Measurements from ENCODE around the gene FARS2.
"Not testable (repeated sequence)": the region's sequence is repeated elsewhere in the genome, so short reads cannot be mapped to it uniquely, and the experiment has no call there.

The FARS2 gene

DNA sequence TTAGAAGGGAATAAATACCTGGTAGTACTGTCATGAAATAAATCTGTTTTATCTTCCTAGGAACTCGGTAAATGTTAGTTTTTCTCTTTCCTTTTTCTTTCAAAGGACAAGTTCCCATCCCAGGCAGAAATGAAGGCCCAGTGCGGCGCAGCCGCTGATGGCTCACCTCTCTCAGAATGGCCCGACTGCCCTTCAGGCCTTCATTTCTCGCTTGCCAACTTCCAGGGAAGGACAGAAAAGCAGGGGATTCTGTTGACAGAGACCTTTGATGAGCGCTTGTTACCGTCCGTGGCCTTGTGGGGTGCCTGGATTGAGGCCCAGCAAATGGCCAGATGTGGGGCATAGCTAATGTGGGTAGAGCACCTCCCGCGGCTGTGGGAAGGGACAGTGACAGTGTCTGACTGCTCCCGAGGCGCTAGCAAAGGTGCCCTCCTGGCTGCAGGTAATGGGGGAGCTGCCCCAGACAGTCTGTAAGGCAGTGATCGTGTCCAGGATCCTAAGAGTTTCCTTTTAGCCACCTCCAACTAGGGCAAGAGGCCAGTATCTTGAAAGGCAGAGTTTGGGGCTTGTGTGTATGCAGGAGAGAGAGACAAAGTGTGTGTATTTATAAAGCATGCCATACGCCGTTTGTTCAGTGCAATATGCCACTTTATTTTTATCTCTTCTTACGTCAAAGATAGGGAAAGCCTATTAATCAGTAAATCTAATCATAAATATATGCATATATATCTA is 391.3 kb downstream of the FARS2 start:
- DNase-seq, result no peak

DNA sequence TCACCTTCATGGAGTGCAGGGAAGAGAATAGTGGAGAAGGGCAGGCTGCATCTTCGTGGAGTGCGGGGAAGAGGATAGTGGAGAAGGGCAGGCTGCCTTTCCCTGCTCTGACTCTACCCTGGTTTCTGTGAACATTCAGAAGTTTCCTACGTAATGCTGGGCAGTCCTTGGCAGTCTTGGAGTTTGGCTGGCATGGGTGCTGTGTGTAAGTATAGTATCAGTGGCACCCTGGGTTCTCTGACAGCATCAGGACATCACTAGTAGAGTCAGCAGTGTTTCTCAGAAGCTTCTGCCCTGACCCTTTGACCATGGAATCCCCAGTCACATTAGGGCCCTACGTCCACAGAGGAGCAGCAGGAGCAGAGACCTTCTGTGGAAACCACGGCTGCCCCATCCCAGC is 392.5 kb downstream of the FARS2 start:
- no peak for DNase-seq

DNA sequence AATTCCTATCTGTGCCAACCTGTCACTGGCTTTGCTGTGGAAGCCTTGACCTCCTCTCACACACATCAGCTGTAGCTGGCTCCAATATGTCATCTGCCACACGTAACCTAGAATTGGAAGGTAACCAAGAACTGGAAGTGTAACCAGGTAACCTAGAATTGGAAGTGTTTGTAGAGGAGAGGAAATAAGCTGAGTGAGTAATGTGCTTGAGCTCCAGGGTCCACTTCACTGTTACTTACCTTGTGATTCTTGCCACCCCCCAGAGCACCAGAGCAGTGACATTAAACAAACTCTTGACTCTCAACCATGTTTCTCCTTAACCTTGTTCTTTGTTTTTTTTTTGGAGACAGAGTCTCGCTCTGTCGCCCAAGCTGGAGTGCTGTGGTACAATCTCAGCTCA is 394.9 kb downstream of the FARS2 start:
- DNase-seq, result no peak

DNA sequence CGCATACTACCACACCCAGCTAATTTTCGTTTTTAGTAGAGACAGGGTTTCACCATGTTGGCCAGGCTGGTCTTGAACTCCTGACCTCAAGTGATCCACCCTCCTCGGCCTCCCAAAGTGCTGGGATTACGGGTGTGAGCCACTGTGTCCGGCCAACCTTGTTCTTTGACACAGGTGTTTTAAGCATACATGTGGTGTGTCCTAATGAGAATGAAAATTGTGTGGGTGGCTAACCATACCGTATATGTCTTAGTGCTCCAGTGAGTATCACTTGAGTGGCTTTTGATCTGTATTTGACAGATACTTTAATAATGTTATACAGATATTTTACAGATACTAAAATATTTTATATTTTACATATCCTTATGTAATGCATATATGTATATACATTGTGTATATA is 395.4 kb downstream of the FARS2 start:
- not testable (repeated sequence) for DNase-seq

DNA sequence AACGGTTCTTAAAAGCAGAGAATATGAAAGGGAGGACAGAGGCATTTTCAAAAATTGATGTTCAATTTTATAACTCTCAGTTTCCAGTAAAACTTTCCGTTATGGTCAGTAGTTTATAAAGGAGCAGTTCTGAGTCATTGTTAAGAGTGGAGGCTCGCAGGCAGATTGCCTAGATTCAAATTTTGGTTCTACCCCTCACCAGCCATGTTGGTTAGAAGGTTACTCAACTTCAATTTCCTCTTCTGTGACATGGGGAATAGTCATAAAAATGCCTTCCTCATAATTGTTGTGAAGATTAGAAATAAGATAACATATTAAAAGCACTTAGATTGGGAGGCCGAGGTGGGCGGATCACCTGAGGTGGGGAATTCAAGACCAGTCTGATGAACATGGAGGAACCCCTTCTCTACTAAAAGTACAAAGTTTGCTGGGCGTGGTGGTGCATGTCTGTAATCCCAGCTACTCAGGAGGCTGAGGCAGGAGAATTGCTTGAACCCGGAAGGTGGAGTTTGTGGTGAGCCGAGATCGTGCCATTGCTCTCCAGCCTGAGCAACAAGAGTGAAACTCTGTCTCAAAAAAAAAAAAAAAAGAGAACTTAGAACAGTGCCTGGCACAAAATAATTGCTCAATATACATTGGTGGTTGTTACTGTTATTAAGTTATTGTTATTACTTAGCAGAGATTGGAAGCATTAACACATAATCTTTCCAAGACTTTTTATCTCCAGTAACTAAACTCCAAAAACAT is 396.5 kb downstream of the FARS2 start:
- no peak for DNase-seq

DNA sequence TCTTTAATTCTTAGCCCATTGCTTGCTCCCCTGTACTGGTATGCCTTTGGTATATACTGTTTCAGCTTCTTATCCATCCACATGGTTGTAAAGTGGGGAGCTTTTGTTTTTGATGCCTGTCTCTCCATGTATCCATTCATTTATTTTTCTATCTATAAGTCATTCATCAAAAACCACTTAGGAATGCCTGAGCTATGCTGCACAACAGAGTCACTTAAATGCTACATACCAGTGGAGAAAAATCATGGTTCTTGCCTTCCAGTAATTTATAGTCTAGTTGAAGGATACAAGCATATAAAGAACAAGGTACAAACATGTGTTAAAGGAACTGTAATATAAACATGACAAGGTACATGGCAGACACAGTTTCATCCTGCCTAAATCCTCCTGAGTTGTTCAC is 398.2 kb downstream of the FARS2 start:
- no peak for DNase-seq

DNA sequence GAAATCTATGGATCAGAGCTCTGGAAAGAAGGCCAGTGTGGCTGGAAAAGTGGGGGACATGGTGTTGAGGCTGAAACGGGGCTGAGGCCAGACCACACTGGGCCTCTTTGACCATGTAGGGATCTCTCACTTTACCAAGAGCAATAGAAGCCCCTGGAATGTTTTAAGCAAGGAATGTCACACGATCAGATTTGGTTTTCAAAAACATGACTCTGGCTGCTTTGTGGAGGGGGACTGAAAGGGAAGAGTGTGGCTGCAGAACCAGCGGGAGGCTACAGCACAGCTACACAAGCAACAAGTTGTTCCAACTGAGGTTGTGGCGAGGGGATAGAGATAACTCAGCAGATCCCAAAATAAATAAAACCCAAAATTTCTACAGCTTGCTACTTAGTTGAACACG is 399.5 kb downstream of the FARS2 start:
- DNase-seq, result no peak

DNA sequence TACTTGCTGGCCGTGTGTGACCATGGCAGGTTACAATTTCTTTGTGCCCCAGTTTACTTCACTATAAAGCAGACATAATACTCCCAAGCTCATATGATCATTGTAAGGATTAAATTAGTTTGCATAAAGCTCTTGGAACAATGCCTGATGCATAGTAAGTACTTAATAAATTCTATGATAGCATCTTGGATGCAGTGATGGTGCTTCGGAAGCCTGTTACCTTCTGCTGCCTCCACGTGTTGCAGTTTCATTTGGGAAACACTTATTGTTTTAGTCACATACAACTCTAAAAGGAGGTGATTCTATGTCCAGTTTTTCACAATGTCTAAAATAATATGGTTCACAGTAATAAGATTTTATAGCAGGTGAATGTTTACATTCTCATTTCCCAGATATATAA is 401.5 kb downstream of the FARS2 start:
- DNase-seq, result no peak

DNA sequence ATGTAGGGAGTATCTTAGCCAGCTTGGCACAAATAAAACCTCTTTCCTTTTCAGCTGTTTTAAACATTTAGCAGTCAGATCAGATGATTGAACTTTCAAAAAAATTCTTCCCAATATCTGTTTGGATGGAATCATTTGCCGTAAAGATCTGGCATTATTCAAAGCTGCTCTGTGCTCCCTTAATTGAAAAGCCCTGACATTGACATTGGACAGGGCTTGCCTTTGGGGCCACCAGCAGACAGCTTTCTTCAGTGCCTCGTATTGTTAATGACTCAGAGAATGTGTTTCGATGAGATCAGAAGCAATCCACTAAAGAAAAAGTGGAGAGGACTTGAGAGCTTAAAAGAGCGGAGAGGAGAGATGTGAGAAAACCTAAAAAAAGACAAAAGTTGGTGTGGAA is 401.9 kb downstream of the FARS2 start:
- DNase-seq, result no peak

DNA sequence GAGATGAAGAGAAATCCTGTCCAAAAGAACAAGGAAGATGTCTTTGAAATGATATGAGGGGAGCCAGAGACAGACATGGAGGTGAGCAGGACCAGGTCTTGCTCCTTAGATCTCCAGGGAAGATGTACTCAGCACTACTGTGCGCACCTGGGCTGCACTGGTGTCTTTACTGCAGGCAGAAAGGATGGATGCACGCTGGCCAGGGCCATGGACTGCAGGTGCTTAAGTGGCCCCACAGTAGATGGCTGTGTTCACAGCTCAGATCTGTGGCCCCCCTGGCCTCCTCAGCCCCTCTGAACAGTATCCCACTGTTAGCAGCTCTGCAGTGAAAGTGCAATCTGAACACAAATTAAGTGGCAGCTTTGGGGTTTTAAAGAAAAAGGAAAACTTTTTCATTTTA is 402.4 kb downstream of the FARS2 start:
- DNase-seq, result no peak

DNA sequence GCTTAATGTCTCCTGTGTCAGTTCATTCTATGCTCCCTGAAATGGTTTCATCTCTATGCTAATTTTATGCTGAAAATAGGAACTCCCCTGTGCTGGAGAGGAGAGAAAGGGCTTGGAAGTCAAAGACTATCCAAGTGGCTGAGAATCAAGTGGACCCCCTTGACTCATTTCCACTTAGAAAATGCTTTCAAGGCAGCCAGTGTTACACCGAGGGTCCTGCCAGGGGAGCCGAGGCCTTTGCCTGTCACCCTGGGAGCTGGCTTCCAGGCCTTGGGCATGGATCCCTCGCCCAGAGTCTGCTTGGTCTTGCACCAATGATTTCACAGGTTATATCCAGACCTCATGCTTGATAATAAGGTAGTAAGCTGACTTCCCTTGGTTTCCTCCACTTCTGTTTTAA is 402.8 kb downstream of the FARS2 start:
- no peak for DNase-seq

DNA sequence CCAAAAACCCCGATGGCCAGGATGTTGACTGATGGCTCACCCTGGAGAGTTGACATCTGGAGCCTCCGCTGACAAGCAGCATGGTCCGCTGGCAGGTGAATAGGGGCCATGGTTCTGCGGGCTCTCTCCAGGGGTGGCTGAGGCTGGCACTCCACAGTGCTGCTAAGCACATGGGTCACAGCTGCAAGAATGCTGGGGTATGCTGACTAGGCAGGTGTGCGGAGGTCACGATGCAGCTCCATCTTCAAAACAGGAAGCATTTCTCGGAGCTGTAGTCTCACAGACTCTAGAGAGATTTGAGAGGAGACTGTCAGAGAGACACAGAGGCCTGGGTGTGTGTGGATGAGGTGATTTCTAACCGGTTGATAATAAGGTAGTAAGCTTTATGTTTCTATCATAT is 403.9 kb downstream of the FARS2 start:
- DNase-seq, result peak; percentile 13

DNA sequence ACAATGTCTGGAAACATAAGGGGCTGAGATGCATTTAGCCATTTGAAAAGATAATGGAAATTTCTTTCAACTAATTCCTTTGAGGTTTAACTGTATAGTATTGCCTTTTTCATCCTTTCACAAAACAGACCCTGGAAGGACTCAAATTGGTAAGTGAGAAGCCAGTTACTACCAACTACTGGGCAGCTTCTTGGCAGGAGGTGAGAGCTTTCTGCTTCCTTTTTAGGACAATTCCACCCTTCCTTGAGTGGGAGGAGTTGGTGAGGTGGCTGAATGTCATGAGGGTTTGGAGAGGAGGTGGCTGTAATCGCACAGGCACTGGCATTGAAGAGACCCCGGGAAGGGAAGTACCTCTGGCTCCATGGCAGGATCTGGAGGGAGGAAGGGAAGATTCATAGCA is 404.4 kb downstream of the FARS2 start:
- DNase-seq, result no peak

DNA sequence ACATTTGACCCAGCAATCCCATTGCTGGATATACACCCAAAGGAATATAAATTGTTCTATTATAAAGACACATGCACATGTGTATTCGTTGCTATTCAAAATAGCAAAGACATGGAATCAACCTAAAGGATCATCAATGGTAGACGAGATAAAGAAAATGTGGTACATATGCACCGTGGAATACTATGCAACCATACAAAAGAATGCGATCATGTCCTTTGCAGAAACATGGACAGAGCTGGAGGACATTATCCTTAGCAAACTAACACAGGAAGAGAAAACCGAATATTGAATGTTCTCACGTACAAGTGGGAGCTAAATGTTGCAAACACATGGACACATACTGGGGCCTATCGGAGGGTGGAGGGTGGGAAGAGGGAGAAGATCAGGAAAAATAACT is 405.4 kb downstream of the FARS2 start:
- DNase-seq, result no peak

DNA sequence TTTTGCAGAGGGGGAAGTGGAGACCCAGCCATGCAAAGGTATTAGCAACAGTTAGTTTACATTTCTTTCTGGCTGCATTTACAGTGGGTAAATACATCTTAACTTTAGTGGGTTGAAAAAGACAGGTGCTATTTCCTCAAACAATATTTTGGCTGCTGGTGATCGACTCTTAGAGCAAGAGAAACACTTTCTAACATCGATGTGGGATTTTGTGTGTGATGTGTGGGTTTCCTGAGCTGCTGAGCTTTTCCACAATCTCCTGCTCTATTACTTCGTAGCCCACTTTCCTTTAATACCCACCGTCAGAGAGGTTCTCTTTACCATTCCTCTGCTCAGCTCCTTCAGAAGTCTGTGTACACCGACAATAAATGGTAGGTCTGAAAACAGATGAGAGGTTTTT is 406.4 kb downstream of the FARS2 start:
- DNase-seq, result no peak

DNA sequence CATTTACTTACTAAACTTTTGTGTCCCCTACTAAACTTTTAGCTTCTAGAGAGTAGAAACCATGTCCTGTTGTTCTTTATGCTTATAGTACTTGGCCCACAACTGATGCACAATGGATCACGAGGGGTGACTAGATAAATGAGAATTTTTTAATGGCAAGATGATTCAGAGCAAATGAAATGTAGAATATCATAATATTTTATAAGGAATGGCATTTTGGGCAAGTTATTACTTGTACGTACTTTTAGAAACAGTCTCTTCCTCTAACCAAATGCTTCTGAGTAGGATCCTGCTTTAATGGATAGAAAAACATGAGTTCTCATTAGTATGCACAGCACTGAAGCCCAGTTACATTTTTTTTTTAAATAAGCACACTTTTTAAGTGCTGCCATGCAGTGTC is 409.1 kb downstream of the FARS2 start:
- DNase-seq, result no peak

DNA sequence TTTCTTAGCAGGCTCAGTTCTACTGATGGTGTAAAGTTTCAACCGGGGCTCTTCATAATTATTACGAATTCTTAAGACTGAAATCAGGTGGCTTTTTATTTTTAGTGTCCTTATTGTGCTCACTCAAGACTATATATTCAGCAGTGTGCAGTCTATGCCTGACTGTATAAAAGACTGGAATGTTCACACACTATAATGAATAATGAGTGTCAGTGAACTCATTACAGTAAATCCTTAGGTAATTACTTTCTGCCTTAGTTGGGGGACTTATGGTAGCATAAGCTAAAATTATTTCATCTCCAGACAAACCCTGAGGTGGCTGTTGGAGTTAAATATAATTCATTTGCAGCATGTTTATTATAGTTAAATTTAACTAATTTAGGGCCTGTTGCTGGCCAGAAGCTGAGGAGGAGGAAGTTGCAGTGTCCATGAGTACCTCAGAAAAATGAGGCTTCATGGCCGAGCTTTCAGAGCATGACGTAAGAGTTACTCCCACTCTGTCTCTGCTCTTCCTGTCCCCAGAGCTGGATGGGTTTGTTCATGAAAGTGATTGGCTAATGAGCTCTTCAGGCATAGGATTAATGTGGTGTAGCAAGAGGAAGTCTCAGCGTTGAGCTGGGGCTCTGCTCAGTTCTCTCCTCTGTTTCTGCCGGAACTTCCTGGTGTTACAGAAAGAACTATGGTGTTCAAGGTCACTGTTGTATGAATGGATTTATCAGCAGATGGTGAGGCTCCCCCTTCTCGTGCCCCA is 409.7 kb downstream of the FARS2 start:
- peak; percentile 16 for DNase-seq

DNA sequence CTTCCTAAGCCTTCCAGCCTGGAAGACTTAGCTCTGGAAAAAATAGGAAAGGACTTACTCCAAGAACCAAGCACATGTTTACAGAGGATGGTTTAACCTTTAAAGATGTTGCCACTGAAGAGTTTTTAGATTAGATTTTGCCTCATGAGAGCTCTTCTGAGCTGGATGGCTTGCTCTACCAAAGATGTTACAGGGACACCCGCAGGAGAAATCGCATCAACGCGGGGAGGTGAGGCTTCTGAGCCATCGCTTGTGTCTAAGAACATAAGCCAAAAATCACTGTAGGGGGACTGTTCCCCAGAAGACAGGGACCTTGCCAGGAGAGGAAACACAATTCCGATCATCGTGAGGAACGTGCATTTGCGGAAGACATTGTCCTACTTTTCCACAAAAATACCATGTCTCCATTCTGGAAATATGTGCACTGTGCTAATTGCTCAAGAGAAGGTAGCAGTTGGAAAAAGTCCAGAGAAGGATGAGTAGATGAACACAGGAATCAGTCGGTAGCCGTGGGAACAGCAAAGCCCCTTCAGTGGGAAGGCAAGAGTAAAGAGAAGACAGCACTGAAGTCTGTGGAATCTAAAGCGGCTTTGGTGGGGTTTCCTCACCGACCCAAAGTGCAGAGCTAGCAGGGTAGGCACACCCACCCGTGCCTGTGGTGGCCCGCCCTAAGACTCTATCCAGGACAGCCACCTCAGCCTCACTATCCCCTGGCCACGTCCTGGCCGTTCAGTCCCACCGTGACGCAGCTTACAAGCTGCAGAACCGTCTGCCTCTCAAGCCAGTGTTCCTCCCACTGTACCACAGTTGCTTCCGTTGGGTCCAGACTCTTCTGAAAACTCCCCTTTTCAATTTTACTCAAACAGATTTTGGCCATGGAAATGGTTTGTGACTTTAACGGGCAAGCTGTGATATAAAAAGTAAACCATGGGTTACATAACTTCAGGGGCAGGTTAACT is 410.6 kb downstream of the FARS2 start:
- no peak for DNase-seq

DNA sequence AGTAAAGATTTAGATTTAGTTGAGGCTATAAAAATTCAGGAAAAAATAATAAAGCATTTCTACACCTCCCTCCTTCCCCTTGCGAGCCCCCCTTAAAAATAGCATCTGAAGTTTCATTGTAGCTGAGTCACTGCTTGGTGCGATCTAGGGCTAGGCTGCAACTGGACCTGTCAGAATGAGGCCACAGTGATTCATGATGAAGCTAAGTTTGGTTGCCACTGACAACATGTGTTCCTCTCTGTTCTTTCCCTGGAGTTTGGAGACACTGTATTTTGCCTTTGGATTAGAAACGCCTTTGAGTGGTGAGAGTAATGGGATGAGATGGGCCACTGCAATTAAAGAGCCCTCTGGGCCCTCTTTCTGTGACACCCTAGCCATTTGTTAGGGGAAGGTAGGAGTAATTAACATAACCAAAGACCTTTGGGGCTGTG is 411.3 kb downstream of the FARS2 start:
- no peak for DNase-seq

DNA sequence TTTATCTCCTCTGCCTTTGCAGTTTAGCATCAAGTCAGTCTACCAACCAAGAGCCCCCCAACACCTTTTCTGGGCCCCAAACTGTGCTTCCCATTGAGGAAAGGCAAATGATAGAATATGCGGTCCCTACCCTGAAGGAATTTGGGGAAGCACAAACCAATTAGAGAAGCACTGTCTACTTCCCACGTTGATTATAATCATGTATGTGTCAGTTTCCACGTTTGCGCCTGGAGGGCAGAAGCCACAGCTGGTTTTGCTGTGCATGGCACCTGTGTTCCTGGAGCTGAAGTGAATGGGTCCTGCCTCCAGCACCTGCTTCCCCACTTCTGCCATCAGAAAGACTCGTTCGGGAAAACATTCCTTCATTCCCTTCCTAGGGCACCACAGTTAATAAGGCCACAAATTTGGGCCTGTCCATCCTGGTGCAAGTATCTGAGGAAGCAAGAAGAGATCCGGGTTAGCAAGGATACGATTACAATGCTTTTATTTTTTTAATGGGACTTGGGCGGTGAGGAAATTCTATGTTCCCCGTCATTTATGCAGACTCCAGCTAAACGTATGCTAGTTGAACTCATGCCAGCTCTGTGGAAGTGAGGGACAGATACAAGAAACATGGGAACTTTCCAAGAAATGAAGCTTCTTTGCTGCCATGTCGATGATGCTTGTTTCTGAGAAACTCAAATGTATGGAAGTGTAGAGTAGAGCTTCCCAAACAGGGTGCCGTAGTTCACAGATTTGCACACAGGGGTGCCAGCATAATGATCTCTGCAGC is 411.9 kb downstream of the FARS2 start:
- DNase-seq, result no peak

DNA sequence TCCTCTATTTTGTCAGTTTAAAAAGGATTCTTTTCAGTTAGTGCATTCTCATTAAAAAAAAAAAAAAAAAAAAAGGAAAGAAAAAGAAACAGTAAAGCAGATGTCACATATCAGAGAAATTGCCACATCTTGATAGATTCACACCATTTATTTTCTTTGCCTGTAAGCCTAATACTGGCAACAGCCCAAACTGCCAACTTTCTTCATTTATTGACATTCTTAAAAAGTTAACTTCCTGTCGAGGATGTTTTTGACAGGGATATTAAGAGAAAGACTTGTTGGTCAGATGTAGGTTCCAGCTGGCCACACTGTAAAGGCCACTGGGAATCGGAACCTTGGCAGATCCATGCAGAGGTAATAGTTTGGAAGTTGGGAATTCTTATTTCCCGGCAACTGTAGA is 412.8 kb downstream of the FARS2 start:
- DNase-seq, result no peak

DNA sequence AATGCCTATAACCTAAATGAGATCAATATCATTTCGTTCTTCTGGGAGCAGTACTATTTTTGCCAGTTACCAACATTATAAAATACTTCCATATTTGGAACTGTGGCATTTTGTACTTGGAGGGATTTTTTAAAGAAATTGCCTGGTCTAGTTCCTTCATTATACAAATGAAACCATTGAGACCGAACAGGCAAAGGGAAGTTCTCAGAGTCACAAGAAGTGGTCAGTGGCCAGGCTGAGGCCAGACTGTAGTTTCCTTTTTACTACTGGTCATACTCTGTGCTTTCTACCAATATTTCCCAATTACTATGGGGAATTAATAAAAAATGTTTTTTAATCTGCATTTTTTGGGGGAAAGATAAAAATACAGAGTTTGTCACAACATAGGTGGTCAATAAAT is 413.4 kb downstream of the FARS2 start:
- no peak for DNase-seq

Measured in stimulated activated CD4-positive, alpha-beta T cell treated with anti-CD3 and anti-CD28 coated beads, Interleukin-1b, Interleukin-23, amount 100 ng/mL, for 48 hours (primary cell).